Calu3 (cell line): ENCODE data around the gene H1-8. TPM values are rescaled to one million over a fixed set of nuclear protein-coding genes. Genes with fewer than 3 reads are reported as not detected.

ENCODE experiments used
- BruUV-seq: library from RNA; stranded (reverse); fragments of 400-500 nt; replicated peaks from 2 replicates; lab custom pipeline; 2021; lab: Mats Ljungman, UMichigan
- CTCF ChIA-PET: fragments of 300-600 bp; sonication (Branson Sonifier 250); formaldehyde crosslinking; loops from one replicate; lab custom pipeline; 2022; ENCODE audit warnings: antibody characterized with exemption; lab: Charles Lee
- DNase-seq: peaks from one replicate; pipeline ENCODE4 v3.0.0; 2022
- H3K27ac Mint-ChIP-seq: one replicate; pipeline ENCODE4 v1.8.0; 2022; ENCODE audit warnings: mixed read lengths; ENCODE audit not compliant: unreplicated experiment
- H3K27me3 Mint-ChIP-seq: one replicate; pipeline ENCODE4 v1.8.0; 2022; ENCODE audit warnings: mixed read lengths; ENCODE audit not compliant: unreplicated experiment
- H3K36me3 Mint-ChIP-seq: one replicate; pipeline ENCODE4 v1.8.0; 2022; ENCODE audit warnings: mild to moderate bottlenecking, moderate library complexity, mixed read lengths; ENCODE audit not compliant: insufficient read depth, unreplicated experiment
- H3K4me1 Mint-ChIP-seq: one replicate; pipeline ENCODE4 v1.8.0; 2022; ENCODE audit warnings: mild to moderate bottlenecking, low read depth, mixed read lengths; ENCODE audit not compliant: unreplicated experiment
- H3K4me3 Mint-ChIP-seq: one replicate; pipeline ENCODE4 v1.8.0; 2022; ENCODE audit warnings: mild to moderate bottlenecking, low read depth, moderate library complexity, mixed read lengths; ENCODE audit not compliant: unreplicated experiment
- H3K9me3 Mint-ChIP-seq: one replicate; pipeline ENCODE4 v1.8.0; 2022; ENCODE audit warnings: low read depth, mixed read lengths; ENCODE audit not compliant: unreplicated experiment
- intact Hi-C: fragments of 100-400 bp; cut with micrococcal nuclease; formaldehyde crosslinking; loops from one replicate; pipeline ENCODE4 v1.10.0; 2022; ENCODE audit not compliant: unreplicated experiment
- total RNA-seq: library from RNA; stranded (reverse); gene quantifications from 2 replicates; pipeline ENCODE4 v1.2.3, GENCODE V29; 2022
- TF ChIP-seq, protein P1 (sequence below): fragments of 200-600 bp; IDR thresholded peaks from one replicate; pipeline ENCODE4 v1.8.0; 2022; ENCODE audit warnings: antibody characterized with exemption; ENCODE audit not compliant: unreplicated experiment

H1-8 gene
- total RNA-seq, 1 experiment from 2014 or later, result not detected

DNA sequence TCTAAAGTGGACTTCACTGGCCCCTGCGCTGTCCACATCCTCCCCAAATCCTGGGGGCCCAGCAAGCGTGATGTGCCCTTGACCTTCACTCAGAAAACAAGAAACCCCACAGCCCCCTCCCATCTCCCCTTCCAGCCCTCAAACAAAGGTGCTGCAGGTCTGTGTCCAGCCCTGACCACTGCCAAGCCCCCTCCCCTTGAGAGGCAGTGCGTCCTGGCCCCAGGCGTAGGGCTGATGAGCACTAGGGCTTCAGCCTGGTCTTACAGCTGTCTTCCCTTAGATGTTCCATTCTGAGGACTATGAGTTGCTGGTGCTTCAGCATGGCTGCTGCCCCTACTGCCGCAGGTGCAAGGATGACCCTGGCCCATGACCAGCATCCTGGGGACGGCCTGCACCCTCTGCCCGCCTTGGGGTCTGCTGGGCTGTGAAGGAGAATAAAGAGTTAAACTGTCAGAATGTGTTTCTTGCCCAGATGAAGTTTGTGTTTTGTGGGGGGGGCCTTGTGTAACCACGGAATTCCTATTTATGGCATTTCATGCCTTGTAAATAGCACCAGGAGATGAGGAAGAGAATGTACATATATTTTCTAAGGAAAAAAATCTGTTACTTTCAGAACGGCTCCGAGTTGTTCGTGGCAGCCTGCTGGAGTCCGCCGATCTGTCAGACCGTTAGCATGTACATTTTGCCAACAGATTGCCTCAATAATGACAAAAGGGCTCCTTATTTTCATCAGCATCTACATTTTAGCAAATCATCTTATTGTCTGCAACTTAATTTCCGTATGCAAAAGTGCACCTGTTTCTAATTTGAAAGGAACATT is 22.9 kb upstream of the H1-8 start:
- no peaks in the 10 kb centered on the region for H3K9me3 Mint-ChIP-seq
- intact Hi-C loops, result no loop called here
- DNase-seq, result no peak
- TF ChIP-seq, protein P1, sequence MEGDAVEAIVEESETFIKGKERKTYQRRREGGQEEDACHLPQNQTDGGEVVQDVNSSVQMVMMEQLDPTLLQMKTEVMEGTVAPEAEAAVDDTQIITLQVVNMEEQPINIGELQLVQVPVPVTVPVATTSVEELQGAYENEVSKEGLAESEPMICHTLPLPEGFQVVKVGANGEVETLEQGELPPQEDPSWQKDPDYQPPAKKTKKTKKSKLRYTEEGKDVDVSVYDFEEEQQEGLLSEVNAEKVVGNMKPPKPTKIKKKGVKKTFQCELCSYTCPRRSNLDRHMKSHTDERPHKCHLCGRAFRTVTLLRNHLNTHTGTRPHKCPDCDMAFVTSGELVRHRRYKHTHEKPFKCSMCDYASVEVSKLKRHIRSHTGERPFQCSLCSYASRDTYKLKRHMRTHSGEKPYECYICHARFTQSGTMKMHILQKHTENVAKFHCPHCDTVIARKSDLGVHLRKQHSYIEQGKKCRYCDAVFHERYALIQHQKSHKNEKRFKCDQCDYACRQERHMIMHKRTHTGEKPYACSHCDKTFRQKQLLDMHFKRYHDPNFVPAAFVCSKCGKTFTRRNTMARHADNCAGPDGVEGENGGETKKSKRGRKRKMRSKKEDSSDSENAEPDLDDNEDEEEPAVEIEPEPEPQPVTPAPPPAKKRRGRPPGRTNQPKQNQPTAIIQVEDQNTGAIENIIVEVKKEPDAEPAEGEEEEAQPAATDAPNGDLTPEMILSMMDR, result no peak
- no peaks in the 10 kb centered on the region for H3K36me3 Mint-ChIP-seq
- no peaks in the 10 kb centered on the region for H3K4me1 Mint-ChIP-seq
- H3K27ac Mint-ChIP-seq, result no peak overlapping the region
- H3K27me3 Mint-ChIP-seq, result peaks cover 16% of the 10 kb centered on the region
- BruUV-seq, result no TSS peak
- CTCF ChIA-PET, result no interaction called here
- H3K4me3 Mint-ChIP-seq, result no peak overlapping the region

- intact Hi-C loops, result no loop called here
- no peaks in the 10 kb centered on the region for H3K4me1 Mint-ChIP-seq
- TF ChIP-seq, protein P1, result no peak
- BruUV-seq, result no TSS peak
- H3K9me3 Mint-ChIP-seq, result no peaks in the 10 kb centered on the region
- DNase-seq, result no peak
- peaks cover 16% of the 10 kb centered on the region for H3K27me3 Mint-ChIP-seq
- no peak overlapping the region for H3K27ac Mint-ChIP-seq
- H3K36me3 Mint-ChIP-seq, result no peaks in the 10 kb centered on the region
- H3K4me3 Mint-ChIP-seq, result no peak overlapping the region
- CTCF ChIA-PET, result no interaction called here
Observed at GRCh38 chr3:129520960-129521359, 22.0 kb upstream of the H1-8 start.

- no peak overlapping the region for H3K27ac Mint-ChIP-seq
- intact Hi-C loops, result no loop called here
- no peak overlapping the region for H3K4me3 Mint-ChIP-seq
- no peaks in the 10 kb centered on the region for H3K4me1 Mint-ChIP-seq
- H3K27me3 Mint-ChIP-seq, result peaks cover 16% of the 10 kb centered on the region
- H3K36me3 Mint-ChIP-seq, result no peaks in the 10 kb centered on the region
- TF ChIP-seq, protein P1, result no peak
- no peaks in the 10 kb centered on the region for H3K9me3 Mint-ChIP-seq
- DNase-seq, result no peak
- BruUV-seq, result no TSS peak
- CTCF ChIA-PET, result no interaction called here
Observed at GRCh38 chr3:129521611-129522010, 21.4 kb upstream of the H1-8 start.

- Mint-ChIP-seq H3K36me3 (no peaks in the 10 kb centered on the region), H3K9me3 (no peaks in the 10 kb centered on the region), H3K27me3 (peaks cover 30% of the 10 kb centered on the region), H3K4me3 (no peak overlapping the region), H3K4me1 (no peaks in the 10 kb centered on the region), H3K27ac (no peak overlapping the region)
- intact Hi-C loops, result no loop called here
- TF ChIP-seq, protein P1, result no peak
- BruUV-seq, result no TSS peak
- CTCF ChIA-PET, result no interaction called here
- DNase-seq, result no peak
Observed at GRCh38 chr3:129522953-129523352, 20.0 kb upstream of the H1-8 start.
